Peyer's patch (tissue), 4 donors: Measurements from ENCODE around the gene MCF2L2. TPM values are rescaled to one million over a fixed set of nuclear protein-coding genes. Genes with fewer than 3 reads are reported as not detected.
A peak's percentile ranks its signal among the peaks of the same experiment; 100 is the strongest.

Experiments used
- DNase-seq, 3 donors: peaks; one replicate each; pipeline ENCODE4 v3.0.0-alpha.2; 2017 to 2019
- H3K27ac ChIP-seq, 4 donors: fragments of 200-600 bp; sonication (generic); one replicate each; pipeline ENCODE4 v1.5.1; 2016 to 2019
- H3K27me3 ChIP-seq, 2 donors: fragments of 200-600 bp; sonication (generic); one replicate each; pipeline ENCODE4 v1.5.1; 2019
- H3K36me3 ChIP-seq, 3 donors: fragments of 200-600 bp; sonication (generic); one replicate each; pipeline ENCODE4 v1.5.1; 2016 to 2019
- H3K4me1 ChIP-seq, 4 donors: fragments of 200-600 bp; sonication (generic); one replicate each; pipeline ENCODE4 v1.5.1; 2016 to 2019
- H3K4me3 ChIP-seq, 4 donors: fragments of 200-600 bp; sonication (generic); 1 replicate in 3 of 4; 2 replicates in 1 of 4; pipeline ENCODE4 v1.5.1; 2016 to 2019; ENCODE audit warnings: mild to moderate bottlenecking in 1 of 4
- H3K9me3 ChIP-seq, 4 donors: fragments of 200-600 bp; sonication (generic); one replicate each; pipeline ENCODE4 v1.5.1; 2016 to 2019; ENCODE audit warnings: mild to moderate bottlenecking in 1 of 4
- POLR2A ChIP-seq, 2 donors: fragments of 450-650 bp; IDR thresholded peaks; one replicate each; pipeline ENCODE4 v1.5.1; 2017; ENCODE audit warnings: antibody characterized with exemption in 2 of 2, mild to moderate bottlenecking in 2 of 2, moderate library complexity in 2 of 2
- total RNA-seq, 4 donors: library from RNA; depleted of rRNA; stranded (reverse); fragments of >200 nt; gene quantifications; one replicate each; pipeline ENCODE4 v1.1.0, GENCODE V29; 2016
- TF ChIP-seq, protein P1 (sequence below), 6 experiments: fragments of 450-650 bp in 4 of 6; fragments of 200-600 bp in 2 of 6; sonication (generic) in 1 of 6; IDR thresholded peaks; one replicate each; pipeline ENCODE4 v1.5.1; 2017 to 2019; ENCODE audit warnings: antibody characterized with exemption in 6 of 6, mild to moderate bottlenecking in 3 of 6, moderate library complexity in 1 of 6

Gene MCF2L2
- total RNA-seq, 4 donors from 2014 or later: 0.67 to 12.4 (median 1.1) TPM

DNA sequence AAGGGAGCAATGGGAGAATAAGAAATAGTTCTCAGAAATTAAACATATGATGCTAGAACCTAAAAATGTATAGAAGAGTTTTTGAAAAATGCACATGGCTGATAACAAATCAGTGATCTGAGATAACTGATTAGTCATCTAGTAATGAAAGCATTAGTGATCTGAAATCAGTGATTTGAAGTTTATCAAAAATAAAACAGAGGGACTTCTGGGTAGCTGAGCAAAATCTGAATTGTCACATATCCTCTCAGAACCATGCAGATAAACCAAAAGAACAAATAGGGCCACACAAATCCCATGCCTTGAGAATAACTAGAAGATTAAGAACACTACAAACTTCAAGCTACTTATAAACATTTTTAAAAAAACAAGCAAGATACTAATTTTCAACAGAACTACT, 71.5 kb downstream of the MCF2L2 start:
- H3K4me1 ChIP-seq: no peaks in the 10 kb centered on the region
- no peaks in the 10 kb centered on the region for H3K9me3 ChIP-seq
- no peak for DNase-seq
- H3K27me3 ChIP-seq: no peaks in the 10 kb centered on the region
- no peak overlapping the region for H3K4me3 ChIP-seq
- TF ChIP-seq, protein P1, sequence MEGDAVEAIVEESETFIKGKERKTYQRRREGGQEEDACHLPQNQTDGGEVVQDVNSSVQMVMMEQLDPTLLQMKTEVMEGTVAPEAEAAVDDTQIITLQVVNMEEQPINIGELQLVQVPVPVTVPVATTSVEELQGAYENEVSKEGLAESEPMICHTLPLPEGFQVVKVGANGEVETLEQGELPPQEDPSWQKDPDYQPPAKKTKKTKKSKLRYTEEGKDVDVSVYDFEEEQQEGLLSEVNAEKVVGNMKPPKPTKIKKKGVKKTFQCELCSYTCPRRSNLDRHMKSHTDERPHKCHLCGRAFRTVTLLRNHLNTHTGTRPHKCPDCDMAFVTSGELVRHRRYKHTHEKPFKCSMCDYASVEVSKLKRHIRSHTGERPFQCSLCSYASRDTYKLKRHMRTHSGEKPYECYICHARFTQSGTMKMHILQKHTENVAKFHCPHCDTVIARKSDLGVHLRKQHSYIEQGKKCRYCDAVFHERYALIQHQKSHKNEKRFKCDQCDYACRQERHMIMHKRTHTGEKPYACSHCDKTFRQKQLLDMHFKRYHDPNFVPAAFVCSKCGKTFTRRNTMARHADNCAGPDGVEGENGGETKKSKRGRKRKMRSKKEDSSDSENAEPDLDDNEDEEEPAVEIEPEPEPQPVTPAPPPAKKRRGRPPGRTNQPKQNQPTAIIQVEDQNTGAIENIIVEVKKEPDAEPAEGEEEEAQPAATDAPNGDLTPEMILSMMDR (IDR thresholded peaks at IDR 0.05): no peak
- no peak for TF ChIP-seq POLR2A (IDR thresholded peaks at IDR 0.05)
- no peaks in the 10 kb centered on the region for H3K36me3 ChIP-seq
- no peak overlapping the region for H3K27ac ChIP-seq

- no peak overlapping the region for H3K4me3 ChIP-seq
- no peak for DNase-seq
- no peak overlapping the region for H3K27ac ChIP-seq
- no peaks in the 10 kb centered on the region for H3K27me3 ChIP-seq
- no peaks in the 10 kb centered on the region for H3K4me1 ChIP-seq
- no peaks in the 10 kb centered on the region for H3K9me3 ChIP-seq
- no peaks in the 10 kb centered on the region for H3K36me3 ChIP-seq
- TF ChIP-seq POLR2A (IDR thresholded peaks at IDR 0.05): no peak
- TF ChIP-seq, protein P1 (IDR thresholded peaks at IDR 0.05): no peak
Observed at GRCh38 chr3:183354874-183355273, 73.5 kb downstream of the MCF2L2 start.

- Histone ChIP-seq H3K4me3 (no peak overlapping the region), H3K27ac (no peak overlapping the region), H3K27me3 (no peaks in the 10 kb centered on the region), H3K9me3 (no peaks in the 10 kb centered on the region), H3K4me1 (no peaks in the 10 kb centered on the region), H3K36me3 (no peaks in the 10 kb centered on the region)
- no peak for DNase-seq
- no peak for TF ChIP-seq POLR2A (IDR thresholded peaks at IDR 0.05)
- TF ChIP-seq, protein P1 (IDR thresholded peaks at IDR 0.05): no peak
Observed at GRCh38 chr3:183354325-183354831, 74.0 kb downstream of the MCF2L2 start.

GRCh38 chr3:183353421-183353820, 75.0 kb downstream of the MCF2L2 start:
- Histone ChIP-seq H3K9me3 (no peaks in the 10 kb centered on the region), H3K27me3 (no peaks in the 10 kb centered on the region), H3K4me3 (no peak overlapping the region), H3K36me3 (no peaks in the 10 kb centered on the region), H3K27ac (no peak overlapping the region), H3K4me1 (no peaks in the 10 kb centered on the region)
- no peak for TF ChIP-seq POLR2A (IDR thresholded peaks at IDR 0.05)
- TF ChIP-seq, protein P1 (IDR thresholded peaks at IDR 0.05): no peak
- DNase-seq: no peak

DNA sequence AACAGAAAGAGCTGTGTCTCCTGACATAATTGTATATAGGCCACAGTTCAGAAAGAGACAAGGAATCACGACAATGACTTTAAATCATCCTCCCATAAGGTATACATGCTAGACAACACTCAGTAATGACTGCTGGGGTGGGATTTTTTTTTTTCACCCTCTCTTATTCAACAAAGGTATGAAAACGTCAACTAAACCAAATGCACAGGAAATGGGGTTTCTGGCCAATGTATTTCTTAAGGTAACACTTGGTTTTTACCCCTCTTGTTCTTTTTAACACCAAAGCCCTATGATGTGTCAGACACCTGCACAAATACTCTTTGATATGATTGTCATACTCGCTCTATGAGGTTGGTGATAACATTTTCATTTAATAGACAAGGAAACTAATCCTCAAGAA, 78.3 kb downstream of the MCF2L2 start:
- peak overlapping the region in 3 of 4 donors; percentile 1 to 59 (median 16) for H3K27ac ChIP-seq
- no peaks in the 10 kb centered on the region for H3K4me1 ChIP-seq
- no peak for DNase-seq
- H3K27me3 ChIP-seq: no peaks in the 10 kb centered on the region
- no peaks in the 10 kb centered on the region for H3K9me3 ChIP-seq
- no peak overlapping the region for H3K4me3 ChIP-seq
- H3K36me3 ChIP-seq: no peaks in the 10 kb centered on the region
- TF ChIP-seq, protein P1 (IDR thresholded peaks at IDR 0.05): no peak
- TF ChIP-seq POLR2A (IDR thresholded peaks at IDR 0.05): no peak
